A549 (cell line): Measurements from ENCODE around the gene PLCH2. TPM values are rescaled to one million over a fixed set of nuclear protein-coding genes. Genes with fewer than 3 reads are reported as not detected.

Experiments used
- ATAC-seq, 2 experiments: fragments of 200-7000 bp in 1 of 2; fragments of >200 bp in 1 of 2; cut with Nextera tagmentation in 1 of 2; cut with Tn5 transposase in 1 of 2; 3 replicates each; pipeline versions ENCODE4 v1.8.0 to v1.9.1; 2018 to 2020; ENCODE audit warnings: mild to moderate bottlenecking in 1 of 2, moderate library complexity in 1 of 2
- CTCF ChIA-PET: fragments of 300-600 bp; sonication (Branson Sonifier 250); formaldehyde crosslinking; extraction: SDS; loops from one replicate; lab custom pipeline; 2021; ENCODE audit warnings: antibody characterized with exemption, inconsistent platforms; lab: Yijun Ruan, JAX
- POLR2A ChIA-PET: fragments of 350-600 bp; formaldehyde crosslinking; extraction: SDS; loops from one replicate; lab custom pipeline; 2021; ENCODE audit warnings: antibody characterized with exemption, inconsistent platforms; lab: Yijun Ruan, JAX
- DNase-seq, 2 experiments: peaks; one replicate each; pipeline versions ENCODE4 v3.0.0 to v3.0.0-alpha.2; 2011 to 2016; ENCODE audit warnings: low read depth in 1 of 2, low spot score in 1 of 2
- FAIRE-seq: peaks from 2 replicates; lab custom pipeline; 2011; peaks lifted over from hg19 to GRCh38; lab: Jason Lieb, UNC
- H3K27ac ChIP-seq, 2 experiments: fragments of >200 bp; sonication (Bioruptor Twin); formaldehyde crosslinking; 3 replicates each; pipeline ENCODE4 v1.5.1; 2016 to 2017
- H3K4me1 ChIP-seq: fragments of >200 bp; sonication (Bioruptor Twin); formaldehyde crosslinking; 3 replicates; pipeline ENCODE4 v1.6.1; 2016
- H3K4me2 ChIP-seq: fragments of >200 bp; sonication (Bioruptor Twin); formaldehyde crosslinking; 3 replicates; pipeline ENCODE4 v1.6.1; 2016
- H3K4me3 ChIP-seq: fragments of >200 bp; sonication (Bioruptor Twin); formaldehyde crosslinking; 3 replicates; pipeline ENCODE4 v1.5.1; 2016
- H3K9me3 ChIP-seq: fragments of >200 bp; sonication (Bioruptor Twin); formaldehyde crosslinking; 3 replicates; pipeline ENCODE4 v1.6.1; 2016
- ATOH8 ChIP-seq: fragments of 250-450 bp; sonication (Bioruptor Pico); IDR thresholded peaks from 2 replicates; pipeline ENCODE4 v1.5.0; 2020; ENCODE audit warnings: low read depth, mild to moderate bottlenecking, moderate library complexity
- BHLHE40 ChIP-seq: IDR thresholded peaks from 2 replicates; pipeline ENCODE4 v1.6.1; 2012; ENCODE audit warnings: low read depth, low read length, inconsistent platforms
- CBX2 ChIP-seq: fragments of 200-600 bp; sonication (generic); IDR thresholded peaks from 2 replicates; pipeline ENCODE4 v1.6.1; 2016; ENCODE audit warnings: low read depth, mild to moderate bottlenecking, borderline replicate concordance
- CEBPB ChIP-seq, 2 experiments: fragments of >200 bp in 1 of 2; sonication (Bioruptor Twin) in 1 of 2; formaldehyde crosslinking in 1 of 2; IDR thresholded peaks; 2 replicates each; pipeline ENCODE4 v1.6.1; 2012 to 2016
- FOSB ChIP-seq: fragments of 250-450 bp; sonication (Bioruptor Pico); IDR thresholded peaks from 2 replicates; pipeline ENCODE4 v1.5.0; 2020; ENCODE audit warnings: mild to moderate bottlenecking, moderate library complexity
- FOSL2 ChIP-seq, 2 experiments: fragments of 450-650 bp in 1 of 2; fragments of >200 bp in 1 of 2; sonication (Bioruptor Twin) in 1 of 2; formaldehyde crosslinking; IDR thresholded peaks; 2 replicates each; pipeline versions ENCODE4 v1.5.0 to v1.6.1; 2016 to 2020; ENCODE audit warnings: mild to moderate bottlenecking in 1 of 2, moderate library complexity in 1 of 2
- FOXS1 ChIP-seq: fragments of 250-450 bp; sonication (Bioruptor Pico); IDR thresholded peaks from 2 replicates; pipeline ENCODE4 v1.5.0; 2020; ENCODE audit warnings: mild to moderate bottlenecking, moderate library complexity
- GATA3 ChIP-seq: IDR thresholded peaks from 2 replicates; pipeline ENCODE4 v1.6.1; 2012; ENCODE audit warnings: borderline replicate concordance
- HDAC2 ChIP-seq: fragments of 200-600 bp; sonication (generic); IDR thresholded peaks from 2 replicates; pipeline ENCODE4 v1.6.1; 2016
- HOXB5 ChIP-seq: fragments of 250-450 bp; sonication (Bioruptor Pico); IDR thresholded peaks from 2 replicates; pipeline ENCODE4 v1.5.0; 2020; ENCODE audit warnings: mild to moderate bottlenecking, moderate library complexity
- JUN ChIP-seq, 2 experiments: fragments of >200 bp; sonication (Bioruptor Twin); formaldehyde crosslinking; IDR thresholded peaks; 2 replicates in 1 of 2; 3 replicates in 1 of 2; pipeline ENCODE4 v1.6.1; 2016 to 2017
- KDM1A ChIP-seq: fragments of 200-600 bp; sonication (generic); IDR thresholded peaks from 2 replicates; pipeline ENCODE4 v1.6.1; 2016; ENCODE audit warnings: low read depth, mild to moderate bottlenecking
- KDM5A ChIP-seq: fragments of 200-600 bp; sonication (generic); IDR thresholded peaks from 2 replicates; pipeline ENCODE4 v1.6.1; 2016; ENCODE audit warnings: antibody characterized with exemption, mild to moderate bottlenecking
- MAZ ChIP-seq: fragments of 150-350 bp; IDR thresholded peaks from 2 replicates; pipeline ENCODE4 v1.6.1; 2014; ENCODE audit warnings: antibody characterized with exemption, low read depth, low read length, borderline replicate concordance
- NFE2L2 ChIP-seq: fragments of 150-350 bp; conservative IDR thresholded peaks from 2 replicates; pipeline ENCODE4 v1.6.1; 2014; ENCODE audit warnings: low read length
- POLR2A ChIP-seq: IDR thresholded peaks from 2 replicates; pipeline ENCODE4 v1.6.1; 2012; ENCODE audit warnings: mild to moderate bottlenecking, low read length
- RCOR1 ChIP-seq: fragments of 150-350 bp; IDR thresholded peaks from 2 replicates; pipeline ENCODE4 v1.6.1; 2014; ENCODE audit warnings: antibody characterized with exemption, low read length, low read depth
- RNF2 ChIP-seq: fragments of 200-600 bp; sonication (generic); IDR thresholded peaks from 2 replicates; pipeline ENCODE4 v1.6.1; 2016; ENCODE audit warnings: low read depth, mild to moderate bottlenecking, antibody characterized with exemption, moderate library complexity, borderline replicate concordance
- SMC3 ChIP-seq: fragments of >200 bp; sonication (Bioruptor Twin); formaldehyde crosslinking; IDR thresholded peaks from 3 replicates; pipeline ENCODE4 v1.6.1; 2018; ENCODE audit warnings: inconsistent platforms
- SREBF2 ChIP-seq: fragments of 450-650 bp; IDR thresholded peaks from 2 replicates; pipeline ENCODE4 v1.6.1; 2014; ENCODE audit warnings: mild to moderate bottlenecking, moderate library complexity
- TFCP2L1 ChIP-seq: fragments of 250-450 bp; sonication (Bioruptor Pico); IDR thresholded peaks from 2 replicates; pipeline ENCODE4 v1.5.0; 2021; ENCODE audit warnings: mild to moderate bottlenecking
- TP53 ChIP-seq: fragments of 250-450 bp; sonication (Bioruptor Pico); IDR thresholded peaks from 2 replicates; pipeline ENCODE4 v1.5.0; 2021; ENCODE audit warnings: mild to moderate bottlenecking, moderate library complexity
- USF2 ChIP-seq: fragments of 450-650 bp; IDR thresholded peaks from 2 replicates; pipeline ENCODE4 v1.6.1; 2014; ENCODE audit warnings: antibody characterized with exemption
- WGBS: methylation state at CpG from one replicate; pipeline ENCODE4 v1.1.6; 2017; ENCODE audit errors: missing lambda C conversion rate; 5-methylcytosine and 5-hydroxymethylcytosine counted together
- polyA plus RNA-seq, 4 experiments: library from polyadenylated mRNA; depleted of rRNA in 3 of 4; stranded (reverse); fragments of >200 nt; fragmentation: RNase III in 1 of 4; extraction: RNeasy Plus Mini Kit Qiagen cat#74134 plus additional on column Dnase treatment in 1 of 4; gene quantifications; 2 replicates in 3 of 4; 3 replicates in 1 of 4; pipeline ENCODE4 v1.2.3, GENCODE V29; 2011 to 2017
- TF ChIP-seq, protein P1 (sequence below): fragments of >200 bp; sonication (Bioruptor Twin); formaldehyde crosslinking; IDR thresholded peaks from 3 replicates; pipeline ENCODE4 v1.6.1; 2016

The PLCH2 gene
- polyA plus RNA-seq, 2 of the 4 experiments (the other 2 are of a cell fraction): 0.10 to 0.18 TPM

DNA sequence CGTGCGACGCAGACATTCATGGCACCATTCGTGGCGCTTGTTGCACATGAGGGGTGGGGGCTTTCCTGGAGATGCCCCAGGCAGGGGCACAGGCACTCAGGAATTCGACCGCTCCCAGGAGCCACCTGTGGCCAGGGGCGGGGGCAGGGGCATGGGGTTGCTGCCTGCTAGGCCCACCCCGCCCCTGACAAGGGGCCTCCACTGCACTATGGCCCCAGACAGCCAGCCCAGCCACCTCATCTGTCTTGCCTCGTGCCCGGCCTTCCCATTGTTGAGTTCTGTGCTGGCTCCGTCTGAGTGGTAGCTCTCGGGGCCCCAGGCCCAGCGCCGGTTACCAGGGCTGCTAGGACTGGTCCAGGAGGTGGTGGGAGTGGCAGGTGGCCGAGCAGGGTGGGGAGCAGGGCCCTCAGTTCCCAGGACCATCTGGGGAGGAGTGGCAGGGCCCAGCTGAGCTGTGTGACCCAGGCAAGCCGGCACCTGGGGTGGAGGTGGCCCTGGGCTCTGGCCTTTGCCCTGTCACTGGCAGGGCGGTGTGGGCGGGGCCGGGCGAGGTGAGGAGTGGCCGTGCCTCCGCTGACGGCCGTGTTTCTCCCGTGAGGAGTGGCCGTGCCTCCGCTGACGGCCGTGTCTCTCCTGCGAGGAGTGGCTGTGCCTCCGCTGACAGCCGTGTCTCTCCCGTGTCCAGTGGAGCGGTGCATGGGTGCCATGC lies 1.9 kb downstream of the PLCH2 start:
- Histone ChIP-seq H3K4me1 (no peaks in the 10 kb centered on the region), H3K4me2 (no peak overlapping the region), H3K27ac (no peak overlapping the region), H3K9me3 (no peaks in the 10 kb centered on the region), H3K4me3 (no peak overlapping the region)
- TF ChIP-seq TP53 (CRISPR knock-in tag): no peak
- no peak for TF ChIP-seq HDAC2
- TF ChIP-seq CBX2: no peak
- DNase-seq (no peak), ATAC-seq (no peak), FAIRE-seq (no peak)
- WGBS: 97% methylated on average over 6 of the region's 35 CpGs
- ChIA-PET POLR2A (interaction anchor here (0.7 kb wide), 1 partner anchor 34 kb away, joined by 5 read pairs; no protein-coding TSS in a partner anchor), CTCF (interaction anchor here (1.3 kb wide), 1 partner anchor 34 kb away, joined by 4 read pairs; no protein-coding TSS in a partner anchor)

GRCh38 chr1:2479186-2479585 lies 3.1 kb downstream of the PLCH2 start:
- Histone ChIP-seq H3K4me3 (no peak overlapping the region), H3K27ac (no peak overlapping the region), H3K4me1 (no peaks in the 10 kb centered on the region), H3K9me3 (no peaks in the 10 kb centered on the region), H3K4me2 (no peak overlapping the region)
- ChIA-PET POLR2A (no interaction called here), CTCF (interaction anchor here (1.1 kb wide), 1 partner anchor 24 kb away, joined by 3 read pairs; no protein-coding TSS in a partner anchor)
- TF ChIP-seq USF2 (no peak), POLR2A (no peak), JUN (IDR thresholded peaks at IDR 0.05) (no peak), SREBF2 (no peak), GATA3 (no peak), RNF2 (no peak), CEBPB (IDR thresholded peaks at IDR 0.05) (no peak), ATOH8 (CRISPR knock-in tag) (no peak), TFCP2L1 (CRISPR knock-in tag) (no peak), TP53 (CRISPR knock-in tag) (no peak), FOXS1 (CRISPR knock-in tag) (no peak), HOXB5 (no peak), FOSB (CRISPR knock-in tag) (no peak), KDM5A (no peak), CBX2 (no peak), HDAC2 (no peak), SMC3 (no peak), BHLHE40 (no peak), NFE2L2 (no peak)
- no peak for ATAC-seq
- no peak for DNase-seq
- WGBS: 71% methylated on average over 15 of the region's 20 CpGs
- no peak for FAIRE-seq

- Histone ChIP-seq H3K4me1 (no peaks in the 10 kb centered on the region), H3K27ac (no peak overlapping the region), H3K9me3 (no peaks in the 10 kb centered on the region), H3K4me3 (no peak overlapping the region), H3K4me2 (no peak overlapping the region)
- DNase-seq (no peak), ATAC-seq (no peak), FAIRE-seq (no peak)
- POLR2A ChIA-PET: no interaction called here
- 88% methylated on average over 7 of the region's 28 CpGs for WGBS
- no peak for TF ChIP-seq JUN (IDR thresholded peaks at IDR 0.05)
- no peak for TF ChIP-seq HDAC2
- TF ChIP-seq, protein P1, sequence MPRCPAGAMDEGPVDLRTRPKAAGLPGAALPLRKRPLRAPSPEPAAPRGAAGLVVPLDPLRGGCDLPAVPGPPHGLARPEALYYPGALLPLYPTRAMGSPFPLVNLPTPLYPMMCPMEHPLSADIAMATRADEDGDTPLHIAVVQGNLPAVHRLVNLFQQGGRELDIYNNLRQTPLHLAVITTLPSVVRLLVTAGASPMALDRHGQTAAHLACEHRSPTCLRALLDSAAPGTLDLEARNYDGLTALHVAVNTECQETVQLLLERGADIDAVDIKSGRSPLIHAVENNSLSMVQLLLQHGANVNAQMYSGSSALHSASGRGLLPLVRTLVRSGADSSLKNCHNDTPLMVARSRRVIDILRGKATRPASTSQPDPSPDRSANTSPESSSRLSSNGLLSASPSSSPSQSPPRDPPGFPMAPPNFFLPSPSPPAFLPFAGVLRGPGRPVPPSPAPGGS: no peak
- TF ChIP-seq SREBF2: no peak
- TF ChIP-seq MAZ: no peak
- TF ChIP-seq RCOR1: no peak
- no peak for TF ChIP-seq KDM1A
- no peak for TF ChIP-seq FOSL2 (IDR thresholded peaks at IDR 0.05)
- TF ChIP-seq FOSL2 (CRISPR knock-in tag; IDR thresholded peaks at IDR 0.05): no peak
- CTCF ChIA-PET: interaction anchor here (1.1 to 1.5 kb wide), 2 partner anchors 9 to 24 kb away, joined by 3 to 4 read pairs; no protein-coding TSS in a partner anchor
These were observed 3.5 kb downstream of the PLCH2 start for GRCh38 chr1:2479618-2480017.
